Loucy (cell line): ENCODE data around the gene SMPD4.
"Not testable (repeated sequence)": the region's sequence is repeated elsewhere in the genome, so short reads cannot be mapped to it uniquely, and the experiment has no call there.

ENCODE experiments used
- EZH2phosphoT487 ChIP-seq: fragments of 200-600 bp; IDR thresholded peaks from 2 replicates; pipeline ENCODE4 v1.6.1; 2018; ENCODE audit warnings: antibody characterized with exemption, mild to moderate bottlenecking, moderate library complexity, borderline replicate concordance
- TF ChIP-seq, protein P1 (sequence below): fragments of 200-600 bp; sonication (generic); conservative IDR thresholded peaks from 2 replicates; pipeline ENCODE4 v1.5.1; 2014; ENCODE audit warnings: mild to moderate bottlenecking, antibody characterized with exemption, low read length

GRCh38 chr2:130138841-130139251 lies 42.6 kb downstream of the SMPD4 start:
- TF ChIP-seq EZH2phosphoT487, result not testable (repeated sequence)
- TF ChIP-seq, protein P1, sequence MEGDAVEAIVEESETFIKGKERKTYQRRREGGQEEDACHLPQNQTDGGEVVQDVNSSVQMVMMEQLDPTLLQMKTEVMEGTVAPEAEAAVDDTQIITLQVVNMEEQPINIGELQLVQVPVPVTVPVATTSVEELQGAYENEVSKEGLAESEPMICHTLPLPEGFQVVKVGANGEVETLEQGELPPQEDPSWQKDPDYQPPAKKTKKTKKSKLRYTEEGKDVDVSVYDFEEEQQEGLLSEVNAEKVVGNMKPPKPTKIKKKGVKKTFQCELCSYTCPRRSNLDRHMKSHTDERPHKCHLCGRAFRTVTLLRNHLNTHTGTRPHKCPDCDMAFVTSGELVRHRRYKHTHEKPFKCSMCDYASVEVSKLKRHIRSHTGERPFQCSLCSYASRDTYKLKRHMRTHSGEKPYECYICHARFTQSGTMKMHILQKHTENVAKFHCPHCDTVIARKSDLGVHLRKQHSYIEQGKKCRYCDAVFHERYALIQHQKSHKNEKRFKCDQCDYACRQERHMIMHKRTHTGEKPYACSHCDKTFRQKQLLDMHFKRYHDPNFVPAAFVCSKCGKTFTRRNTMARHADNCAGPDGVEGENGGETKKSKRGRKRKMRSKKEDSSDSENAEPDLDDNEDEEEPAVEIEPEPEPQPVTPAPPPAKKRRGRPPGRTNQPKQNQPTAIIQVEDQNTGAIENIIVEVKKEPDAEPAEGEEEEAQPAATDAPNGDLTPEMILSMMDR, result not testable (repeated sequence)
